RWPE2 (cell line): ENCODE results near the gene NSUN2.

Source experiments
- ATAC-seq: fragments of 200-7000 bp; cut with Tn5 transposase; 3 replicates; pipeline ENCODE4 v1.9.1; 2021; ENCODE audit warnings: low read depth
- DNase-seq: peaks from one replicate; pipeline ENCODE4 v3.0.0-alpha.2; 2020; ENCODE audit warnings: low spot score
- H3K27ac ChIP-seq: fragments of 450-650 bp; 2 replicates; pipeline ENCODE4 v1.5.1; 2017; ENCODE audit warnings: mild to moderate bottlenecking; ENCODE audit not compliant: poor library complexity, severe bottlenecking
- H3K27me3 ChIP-seq: fragments of 250-450 bp; sonication (Bioruptor Pico); 2 replicates; pipeline ENCODE4 v1.5.1; 2021; ENCODE audit warnings: mild to moderate bottlenecking, moderate library complexity; ENCODE audit not compliant: insufficient read depth, poor library complexity, severe bottlenecking
- H3K36me3 ChIP-seq: fragments of 250-450 bp; sonication (Bioruptor Pico); 2 replicates; pipeline ENCODE4 v1.5.1; 2020; ENCODE audit warnings: low read depth, mild to moderate bottlenecking, moderate library complexity
- H3K4me1 ChIP-seq: fragments of 250-450 bp; sonication (Bioruptor Pico); 2 replicates; pipeline ENCODE4 v1.5.1; 2021; ENCODE audit warnings: mild to moderate bottlenecking, moderate library complexity; ENCODE audit not compliant: insufficient read depth, poor library complexity, severe bottlenecking
- H3K4me3 ChIP-seq: fragments of 250-450 bp; sonication (Bioruptor Pico); 2 replicates; pipeline ENCODE4 v1.5.1; 2021; ENCODE audit warnings: mild to moderate bottlenecking, moderate library complexity; ENCODE audit not compliant: severe bottlenecking
- H3K9me3 ChIP-seq: fragments of 250-450 bp; sonication (Bioruptor Pico); 2 replicates; pipeline ENCODE4 v1.5.1; 2021; ENCODE audit warnings: mild to moderate bottlenecking, moderate library complexity; ENCODE audit not compliant: severe bottlenecking
- TF ChIP-seq, protein P1 (sequence below): fragments of 450-650 bp; IDR thresholded peaks from one replicate; pipeline ENCODE4 v1.5.1; 2017; ENCODE audit warnings: mild to moderate bottlenecking, moderate library complexity; ENCODE audit not compliant: poor library complexity, severe bottlenecking

The NSUN2 gene

GRCh38 chr5:6567835-6568234, 65.0 kb downstream of the NSUN2 start:
- no peaks in the 10 kb centered on the region for H3K4me1 ChIP-seq
- TF ChIP-seq, protein P1, sequence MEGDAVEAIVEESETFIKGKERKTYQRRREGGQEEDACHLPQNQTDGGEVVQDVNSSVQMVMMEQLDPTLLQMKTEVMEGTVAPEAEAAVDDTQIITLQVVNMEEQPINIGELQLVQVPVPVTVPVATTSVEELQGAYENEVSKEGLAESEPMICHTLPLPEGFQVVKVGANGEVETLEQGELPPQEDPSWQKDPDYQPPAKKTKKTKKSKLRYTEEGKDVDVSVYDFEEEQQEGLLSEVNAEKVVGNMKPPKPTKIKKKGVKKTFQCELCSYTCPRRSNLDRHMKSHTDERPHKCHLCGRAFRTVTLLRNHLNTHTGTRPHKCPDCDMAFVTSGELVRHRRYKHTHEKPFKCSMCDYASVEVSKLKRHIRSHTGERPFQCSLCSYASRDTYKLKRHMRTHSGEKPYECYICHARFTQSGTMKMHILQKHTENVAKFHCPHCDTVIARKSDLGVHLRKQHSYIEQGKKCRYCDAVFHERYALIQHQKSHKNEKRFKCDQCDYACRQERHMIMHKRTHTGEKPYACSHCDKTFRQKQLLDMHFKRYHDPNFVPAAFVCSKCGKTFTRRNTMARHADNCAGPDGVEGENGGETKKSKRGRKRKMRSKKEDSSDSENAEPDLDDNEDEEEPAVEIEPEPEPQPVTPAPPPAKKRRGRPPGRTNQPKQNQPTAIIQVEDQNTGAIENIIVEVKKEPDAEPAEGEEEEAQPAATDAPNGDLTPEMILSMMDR, result no peak
- no peak overlapping the region for H3K27ac ChIP-seq
- no peaks in the 10 kb centered on the region for H3K9me3 ChIP-seq
- peaks cover 9% of the 10 kb centered on the region for H3K27me3 ChIP-seq
- ATAC-seq, result no peak
- DNase-seq, result no peak
- H3K36me3 ChIP-seq, result no peaks in the 10 kb centered on the region
- H3K4me3 ChIP-seq, result no peak overlapping the region

DNA sequence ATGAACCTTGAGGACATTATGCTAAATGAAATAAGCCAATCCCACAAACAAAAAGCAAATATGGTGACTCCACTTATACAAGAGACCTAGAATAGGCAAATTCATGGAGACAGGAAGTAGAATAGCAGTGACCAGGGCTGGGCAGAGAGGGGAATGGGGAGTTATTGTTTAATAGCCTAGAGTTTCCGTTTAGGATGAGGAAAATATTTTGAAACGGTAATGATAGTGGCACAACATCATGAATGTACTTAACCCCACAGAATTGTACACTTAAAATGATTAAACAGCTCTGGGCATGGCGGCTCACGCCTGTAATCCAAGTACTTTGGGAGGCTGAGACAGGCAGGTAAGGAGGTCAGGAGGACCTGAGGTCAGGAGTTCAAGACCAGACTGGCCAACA, 65.8 kb downstream of the NSUN2 start:
- no peak overlapping the region for H3K4me3 ChIP-seq
- H3K9me3 ChIP-seq, result no peaks in the 10 kb centered on the region
- ATAC-seq (no peak), DNase-seq (no peak)
- H3K27ac ChIP-seq, result no peak overlapping the region
- no peaks in the 10 kb centered on the region for H3K4me1 ChIP-seq
- H3K36me3 ChIP-seq, result no peaks in the 10 kb centered on the region
- H3K27me3 ChIP-seq, result peaks cover 9% of the 10 kb centered on the region
- TF ChIP-seq, protein P1, result no peak

- ATAC-seq, result no peak
- H3K4me3 ChIP-seq, result no peak overlapping the region
- H3K4me1 ChIP-seq, result no peaks in the 10 kb centered on the region
- H3K36me3 ChIP-seq, result no peaks in the 10 kb centered on the region
- H3K9me3 ChIP-seq, result no peaks in the 10 kb centered on the region
- H3K27me3 ChIP-seq, result peaks cover 9% of the 10 kb centered on the region
- TF ChIP-seq, protein P1, result no peak
- H3K27ac ChIP-seq, result no peak overlapping the region
- DNase-seq, result no peak
Measured at GRCh38 chr5:6565492-6565891, 67.4 kb downstream of the NSUN2 start.

DNA sequence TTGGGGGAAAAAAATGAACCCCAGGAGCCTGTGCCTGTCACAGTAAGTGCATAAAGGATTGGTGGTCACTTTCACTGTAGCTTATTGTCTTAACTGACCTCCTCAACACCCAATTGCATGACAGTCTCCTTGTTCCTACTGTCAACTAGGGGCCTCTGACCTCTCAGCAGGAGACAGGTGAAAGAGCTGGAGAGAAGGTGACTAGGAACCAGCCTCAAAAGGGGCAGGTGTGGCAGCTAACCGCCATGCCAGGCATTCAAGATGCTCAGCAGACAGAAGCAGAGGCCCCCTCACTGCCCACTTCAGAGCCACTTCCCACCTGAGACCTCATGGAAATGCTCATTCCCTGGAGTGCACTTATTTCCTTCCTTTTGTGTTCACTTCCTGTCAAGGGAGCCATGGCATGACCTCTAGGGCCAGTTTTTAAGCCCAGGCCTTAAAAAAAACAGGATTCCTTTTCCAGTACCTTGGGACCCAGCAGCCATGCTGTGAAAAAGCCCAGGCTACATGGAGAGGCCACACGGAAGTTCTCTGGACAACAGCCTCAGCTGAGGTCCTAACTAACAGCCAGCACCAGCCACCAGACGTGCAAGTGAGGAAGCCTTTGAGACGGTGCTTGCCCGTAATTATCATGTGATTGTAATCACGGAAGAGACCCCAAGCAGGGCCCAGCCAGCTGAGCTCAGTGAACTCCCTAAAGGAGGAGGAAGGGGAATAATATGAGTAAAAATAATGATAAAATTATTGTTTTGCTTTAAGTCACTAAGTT, 74.9 kb downstream of the NSUN2 start:
- no peak overlapping the region for H3K27ac ChIP-seq
- ATAC-seq (no peak), DNase-seq (no peak)
- no peaks in the 10 kb centered on the region for H3K4me1 ChIP-seq
- H3K27me3 ChIP-seq, result no peaks in the 10 kb centered on the region
- TF ChIP-seq, protein P1, result no peak
- H3K9me3 ChIP-seq, result peaks cover 3% of the 10 kb centered on the region
- no peaks in the 10 kb centered on the region for H3K36me3 ChIP-seq
- H3K4me3 ChIP-seq, result no peak overlapping the region

DNA sequence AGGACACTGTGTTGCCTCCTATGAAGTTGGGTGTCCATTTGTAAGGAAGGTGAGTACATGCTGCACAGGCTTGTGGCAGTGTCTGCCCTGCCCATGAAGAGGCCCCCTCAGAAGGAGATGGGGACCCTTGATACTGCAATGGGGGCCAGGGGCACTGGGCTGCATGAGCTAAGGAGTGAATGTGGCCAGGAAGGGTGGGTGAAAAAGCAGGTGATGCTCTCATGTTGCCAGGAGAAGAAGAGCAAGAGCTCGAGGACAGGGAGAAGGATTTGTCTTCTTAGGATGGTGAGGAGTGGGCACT, 76.1 kb downstream of the NSUN2 start:
- no peaks in the 10 kb centered on the region for H3K36me3 ChIP-seq
- H3K4me3 ChIP-seq, result no peak overlapping the region
- ATAC-seq (no peak), DNase-seq (no peak)
- H3K4me1 ChIP-seq, result no peaks in the 10 kb centered on the region
- no peak overlapping the region for H3K27ac ChIP-seq
- no peaks in the 10 kb centered on the region for H3K27me3 ChIP-seq
- H3K9me3 ChIP-seq, result peaks cover 3% of the 10 kb centered on the region
- TF ChIP-seq, protein P1, result no peak
